Measurements from ENCODE around the gene UNC13C.

UNC13C gene

DNA sequence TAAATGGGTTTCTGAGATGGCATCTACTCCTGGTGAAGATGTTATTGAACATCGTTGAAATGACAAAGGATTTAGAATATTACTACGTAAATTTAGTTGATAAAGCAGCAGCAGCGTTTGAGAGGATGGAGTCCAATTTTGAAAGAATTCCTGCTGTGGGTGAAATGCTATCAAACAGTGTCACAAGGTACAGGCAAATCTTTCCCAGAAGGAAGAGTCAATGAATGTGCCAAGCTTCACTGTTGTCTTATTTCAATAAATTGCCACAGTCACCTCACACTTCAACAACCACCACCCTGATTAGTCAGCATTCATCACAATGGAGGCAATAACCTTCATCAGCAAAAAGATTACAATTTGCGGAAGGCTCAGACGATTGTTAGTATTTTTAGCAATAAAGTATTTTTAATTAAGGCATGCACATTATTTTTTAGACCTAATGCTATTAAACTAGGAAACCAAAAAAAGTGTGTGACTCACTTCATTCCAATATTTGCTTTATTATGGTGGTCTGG is 142.8 kb downstream of the UNC13C start:
- no peak for DNase-seq (ENCODE audit: low read depth)

DNA sequence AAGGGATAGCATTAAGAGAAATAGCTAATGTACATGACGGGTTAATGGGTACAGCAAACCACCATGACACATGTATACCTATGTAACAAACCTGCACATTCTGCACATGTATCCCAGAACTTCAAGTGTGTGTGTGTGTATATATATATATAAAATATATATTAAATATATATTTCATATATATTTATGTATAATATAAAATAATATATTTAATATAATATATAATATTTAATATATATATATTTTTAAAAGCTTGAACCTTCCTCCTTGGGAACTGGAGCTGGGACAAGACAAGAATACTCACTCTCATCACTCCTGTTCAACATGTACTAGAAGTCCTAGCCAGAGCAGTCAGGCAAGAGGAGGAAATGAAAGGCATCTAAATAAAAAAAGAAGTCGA is 149.3 kb downstream of the UNC13C start:
- DNase-seq (ENCODE audit: low read depth), result no peak

DNA sequence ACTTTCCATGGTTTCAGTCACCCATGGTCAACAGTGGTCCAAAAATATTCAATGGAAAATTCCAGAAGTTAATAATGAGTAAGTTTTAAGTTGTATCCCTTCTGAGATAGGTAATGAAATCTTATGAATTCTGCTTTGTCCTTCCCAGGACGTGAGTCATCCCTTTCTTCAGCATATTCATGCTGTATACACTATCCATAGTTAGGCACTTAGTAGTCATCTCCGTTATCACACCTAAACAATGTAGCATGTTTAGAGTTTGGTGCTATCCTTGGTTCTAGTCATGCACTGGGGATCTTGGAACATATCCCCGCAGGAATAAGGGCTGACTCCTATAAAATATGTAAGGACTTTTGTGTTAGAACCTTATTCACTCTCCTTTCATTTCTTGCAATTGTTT is 153.2 kb downstream of the UNC13C start:
- no peak for DNase-seq (ENCODE audit: low read depth)

DNA sequence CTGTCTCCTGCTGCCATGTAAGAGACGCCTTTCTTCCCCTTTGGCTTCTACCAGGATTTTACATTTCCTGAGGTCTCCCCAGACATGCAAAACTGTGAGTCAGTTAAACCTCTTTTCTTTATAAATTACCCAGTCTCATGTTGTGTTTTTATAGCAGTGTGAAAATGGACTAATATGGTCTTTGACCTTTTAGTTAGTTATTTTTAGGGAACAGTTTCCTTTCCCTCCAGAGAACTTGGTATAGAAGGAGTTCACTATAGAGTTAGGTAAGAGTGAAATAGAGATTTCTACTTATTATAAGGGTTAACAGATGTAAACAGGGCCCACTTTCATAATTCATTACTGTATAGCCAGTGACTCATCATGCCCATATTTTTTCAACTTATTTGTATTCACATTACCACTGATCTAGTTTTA is 170.9 kb downstream of the UNC13C start:
- no peak for DNase-seq (ENCODE audit: low read depth)

DNA sequence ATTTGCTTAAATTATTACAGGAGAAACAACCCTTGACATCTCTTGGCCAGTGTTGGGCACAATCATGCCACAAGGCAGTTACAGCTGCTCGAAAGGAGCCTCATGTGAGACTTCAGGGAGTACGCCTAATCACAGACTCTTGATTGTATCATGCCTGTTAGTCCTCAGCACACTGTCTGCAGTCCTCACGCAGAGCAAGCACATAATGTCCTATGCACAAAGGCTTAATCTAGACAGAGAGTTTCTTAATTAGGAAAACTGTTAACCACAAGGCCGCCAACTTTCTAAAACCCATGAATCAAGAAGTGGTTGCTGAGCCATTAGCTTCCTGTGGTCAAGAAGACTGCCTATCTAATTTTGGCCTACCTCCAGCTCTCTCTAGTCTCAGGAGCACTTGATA is 172.0 kb downstream of the UNC13C start:
- DNase-seq (ENCODE audit: low read depth), result no peak

DNA sequence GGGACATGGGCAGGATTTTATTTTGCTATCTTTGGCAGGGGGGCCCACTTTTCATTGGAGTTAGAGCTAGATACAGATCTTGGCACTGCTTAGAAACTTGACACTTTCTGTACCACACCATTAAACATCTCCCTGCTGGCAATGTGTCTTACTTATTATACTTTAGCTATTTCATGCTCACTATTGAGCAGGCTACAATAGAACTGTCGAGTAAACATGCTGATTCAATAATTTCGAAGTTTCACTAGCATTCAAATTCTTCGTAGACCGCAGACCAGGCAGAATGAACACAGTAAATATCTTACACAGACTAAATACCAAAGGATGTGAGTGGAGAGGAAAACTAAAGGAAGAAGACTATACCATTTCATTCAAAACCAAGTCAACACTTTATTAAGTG is 180.8 kb downstream of the UNC13C start:
- DNase-seq (ENCODE audit: low read depth), result no peak

DNA sequence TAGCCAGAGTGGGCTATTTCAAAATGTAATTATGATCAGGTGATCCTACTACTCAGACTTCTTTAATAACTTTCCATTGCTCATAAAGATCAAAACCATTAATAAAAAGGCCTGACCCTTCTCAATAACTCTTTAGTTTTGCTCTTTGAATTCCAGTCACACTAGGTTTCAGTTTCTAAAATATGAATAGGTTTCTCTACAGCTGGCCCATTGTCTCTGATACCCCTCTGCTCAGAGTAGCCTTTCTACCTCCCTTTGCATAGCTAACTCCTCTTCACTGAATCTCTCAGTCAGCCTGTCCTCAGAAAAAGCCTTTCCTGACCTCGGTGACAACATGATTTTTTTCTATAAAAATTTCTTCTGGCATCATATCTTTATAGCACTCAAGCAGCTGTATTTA is 209.1 kb downstream of the UNC13C start:
- DNase-seq (ENCODE audit: low read depth), result no peak

DNA sequence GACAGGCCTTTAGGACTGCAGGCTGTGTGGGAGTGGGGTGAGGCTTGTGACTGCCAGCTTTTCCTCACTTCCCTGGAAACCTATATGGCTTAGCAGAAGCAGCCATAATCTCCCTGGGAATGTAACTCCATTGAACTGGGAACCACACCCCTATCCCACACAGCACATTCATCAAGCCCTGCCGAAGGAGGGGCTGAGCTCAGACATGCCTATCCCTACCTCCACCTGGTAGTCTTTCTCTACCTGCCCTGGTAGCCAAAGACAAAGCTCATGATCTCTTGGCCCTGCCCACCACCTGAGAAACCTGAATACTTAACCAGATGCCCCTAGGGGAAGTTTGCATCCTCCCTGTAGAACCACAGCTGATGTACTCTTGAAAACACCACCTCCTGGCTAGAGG is 219.8 kb downstream of the UNC13C start:
- no peak for DNase-seq (ENCODE audit: low read depth)

DNA sequence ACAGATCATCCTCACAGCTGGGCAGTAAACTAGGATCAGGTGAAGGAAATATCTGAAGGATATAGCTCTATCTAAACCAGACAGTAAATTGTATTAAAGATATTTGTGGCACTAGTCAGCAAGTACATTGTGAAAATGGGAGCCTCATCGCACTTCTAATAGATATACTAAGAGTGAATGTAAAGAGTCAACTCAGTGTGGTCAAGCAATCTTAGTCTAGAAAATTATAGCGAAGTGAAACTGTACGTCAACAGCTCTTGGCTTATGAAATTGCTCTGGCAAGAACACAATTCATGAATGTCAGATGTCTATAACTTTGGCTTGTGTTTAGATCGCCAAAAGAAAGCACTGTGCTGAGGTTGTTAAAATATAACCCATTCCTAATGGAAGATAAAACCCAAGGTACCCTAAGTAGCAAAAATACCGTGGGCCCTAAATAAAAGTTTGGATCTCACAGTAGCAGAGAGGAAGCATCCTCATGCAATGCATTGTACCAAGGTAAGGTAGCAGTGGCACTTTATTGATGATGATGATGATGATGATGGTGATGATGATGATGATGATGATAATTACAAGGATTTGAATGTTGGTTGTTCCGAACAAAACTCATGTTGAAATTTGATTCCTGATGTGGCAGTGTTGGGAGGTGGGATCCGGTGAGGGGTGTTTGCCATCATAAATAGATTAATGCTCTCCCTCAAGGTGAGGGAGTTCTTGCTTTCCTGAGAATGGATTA is 228.5 kb downstream of the UNC13C start:
- DNase-seq (ENCODE audit: low read depth), result no peak

DNA sequence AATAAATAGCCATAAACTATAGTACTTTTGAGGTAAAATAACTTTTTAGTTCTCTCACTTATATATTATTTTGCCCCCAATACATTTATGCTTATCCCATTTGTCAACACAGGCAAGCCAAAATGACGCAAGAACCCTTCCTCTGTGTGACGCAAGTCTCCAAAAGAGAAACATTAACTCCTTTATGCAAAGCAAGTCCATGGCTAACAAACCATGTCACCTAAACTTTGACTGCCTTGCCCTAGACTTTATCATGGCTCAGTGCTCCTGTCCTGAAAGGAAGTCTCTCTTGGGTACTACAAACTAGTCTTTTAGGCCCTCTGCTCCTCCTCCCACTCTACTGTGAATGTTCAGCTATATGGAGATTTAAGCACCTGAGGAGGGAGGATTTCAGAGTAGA is 230.5 kb downstream of the UNC13C start:
- no peak for DNase-seq (ENCODE audit: low read depth)

DNA sequence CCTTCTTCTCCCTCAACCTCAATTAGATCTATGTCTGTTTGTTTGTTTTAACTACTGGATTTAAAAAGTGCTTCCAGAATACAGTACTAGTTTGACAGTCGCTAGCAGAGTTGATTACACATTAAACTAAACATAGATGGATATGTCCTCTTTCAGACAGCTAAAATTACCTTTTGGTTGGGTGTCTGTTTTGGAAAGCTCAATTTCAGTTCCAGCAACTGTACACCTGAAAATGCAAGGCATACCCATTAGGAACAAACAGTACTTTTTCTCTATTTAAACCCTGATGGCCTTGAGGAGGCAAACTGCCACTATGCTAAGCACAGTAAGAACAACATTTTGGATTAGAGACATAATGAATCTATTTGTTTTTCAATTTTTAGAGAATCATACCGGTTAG is 234.4 kb downstream of the UNC13C start:
- no peak for DNase-seq (ENCODE audit: low read depth)

DNA sequence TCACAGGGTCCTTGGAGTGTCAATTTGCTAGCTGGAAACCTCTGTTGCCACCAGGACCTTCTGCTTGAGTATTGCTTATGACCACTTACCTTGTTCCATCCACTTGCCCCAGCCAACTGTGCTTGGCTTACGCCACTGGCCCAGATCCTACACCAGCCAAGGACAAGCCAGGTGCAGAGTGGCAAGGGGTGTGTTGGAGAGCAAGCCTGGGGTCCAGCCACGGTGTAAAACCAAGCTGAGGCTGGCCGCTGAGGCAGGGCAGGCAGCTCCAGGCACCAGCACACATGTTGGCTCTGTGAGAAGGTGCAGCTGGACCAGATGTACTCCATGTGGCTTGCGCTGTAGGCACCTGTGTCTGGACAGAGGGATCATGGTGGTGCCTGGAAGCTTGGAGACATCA is 248.2 kb downstream of the UNC13C start:
- DNase-seq (ENCODE audit: low read depth), result no peak

DNA sequence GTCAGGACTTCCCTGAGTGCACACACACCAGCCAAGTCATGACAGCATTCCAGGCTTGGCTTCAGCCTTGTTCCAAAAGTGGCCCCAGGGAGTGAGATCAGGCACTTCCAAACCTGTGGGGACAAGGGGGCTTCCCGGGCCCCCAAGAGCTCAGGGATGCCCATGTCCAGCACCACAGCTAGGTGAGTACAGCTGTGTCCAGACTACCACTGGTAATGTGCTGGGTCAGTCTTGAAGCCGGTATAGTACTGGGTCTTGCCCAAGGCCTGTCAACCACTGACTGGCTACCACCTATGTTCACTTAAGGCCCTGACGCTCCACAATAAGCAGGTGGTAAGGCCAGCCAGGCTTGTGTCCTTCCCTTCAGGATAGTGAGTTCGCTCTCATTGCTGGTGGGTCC is 249.3 kb downstream of the UNC13C start:
- no peak for DNase-seq (ENCODE audit: low read depth)

DNA sequence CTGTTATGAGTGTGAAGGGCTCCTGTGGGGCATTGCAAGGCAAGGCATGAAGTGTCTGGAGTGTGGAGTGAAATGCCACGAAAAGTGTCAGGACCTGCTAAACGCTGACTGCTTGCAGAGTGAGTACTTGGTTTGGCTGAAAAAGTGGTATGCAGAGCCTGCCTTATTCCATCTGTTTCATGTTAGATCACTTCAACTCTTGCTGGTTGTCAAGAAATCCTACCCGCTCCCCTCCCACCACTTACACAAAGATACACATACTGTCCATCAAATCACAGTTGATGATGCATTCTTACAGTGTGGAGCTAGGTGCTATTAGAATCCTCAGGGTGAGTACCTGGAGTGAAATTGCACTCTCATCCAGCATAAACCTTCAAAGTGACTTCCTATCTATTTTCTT is 272.1 kb downstream of the UNC13C start:
- DNase-seq (ENCODE audit: low read depth), result no peak

DNA sequence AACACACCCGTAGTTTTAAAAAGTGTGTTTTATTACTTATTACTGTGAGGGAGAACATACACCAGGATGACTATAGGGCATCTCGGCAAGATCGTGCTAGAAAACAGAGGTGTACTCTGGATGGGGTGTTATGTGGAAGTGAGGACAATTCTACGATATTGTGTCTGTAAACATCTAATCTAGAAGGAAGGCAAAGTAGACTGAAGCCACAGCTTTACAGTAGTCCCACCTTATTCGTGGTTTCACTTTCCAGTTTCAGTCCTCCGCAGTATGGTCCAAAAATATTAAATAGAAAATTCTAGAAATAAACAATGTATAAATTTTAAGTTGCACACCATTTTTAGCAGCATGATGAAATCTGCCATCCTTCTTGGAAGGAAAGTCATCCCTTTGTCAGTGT is 277.9 kb downstream of the UNC13C start:
- no peak for DNase-seq (ENCODE audit: low read depth)

DNA sequence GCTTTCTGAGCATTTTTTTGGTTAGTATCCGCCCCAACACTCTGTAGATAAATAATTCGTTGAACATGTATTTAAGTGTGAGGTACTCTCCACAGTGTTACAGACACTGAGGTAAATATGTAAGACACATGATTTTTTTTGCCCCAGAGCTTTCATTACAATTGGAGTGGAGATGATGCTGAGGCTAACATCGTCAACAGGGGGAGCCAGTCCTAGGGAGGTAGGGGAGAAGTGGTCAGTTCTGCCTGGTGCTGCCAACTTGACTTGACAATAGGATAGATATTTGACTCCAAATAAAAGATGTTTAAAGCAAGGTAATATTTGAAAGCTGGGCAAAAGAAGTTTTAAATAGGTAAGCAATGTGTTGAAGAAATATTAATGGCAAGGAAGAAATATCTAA is 295.7 kb downstream of the UNC13C start:
- DNase-seq (ENCODE audit: low read depth), result no peak

DNA sequence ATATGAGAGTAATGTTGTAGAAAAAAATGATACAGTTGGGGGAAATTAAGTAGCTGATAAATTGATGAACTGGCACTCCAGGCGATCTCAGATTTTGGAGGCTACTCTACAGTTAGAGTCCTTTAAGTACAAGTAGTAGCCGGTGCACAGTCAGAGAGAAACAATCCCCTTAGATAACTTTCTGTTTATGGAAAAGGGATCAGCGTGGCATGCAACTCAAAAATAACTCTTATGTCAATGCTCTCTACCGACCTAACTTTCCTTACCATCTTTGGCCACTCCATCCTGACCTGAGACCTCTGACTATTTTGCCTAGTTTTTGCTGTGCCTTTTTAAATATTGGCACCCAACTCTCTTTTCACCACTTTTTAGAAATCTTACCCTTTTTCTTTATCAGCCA is 299.6 kb downstream of the UNC13C start:
- DNase-seq (ENCODE audit: low read depth), result no peak

DNA sequence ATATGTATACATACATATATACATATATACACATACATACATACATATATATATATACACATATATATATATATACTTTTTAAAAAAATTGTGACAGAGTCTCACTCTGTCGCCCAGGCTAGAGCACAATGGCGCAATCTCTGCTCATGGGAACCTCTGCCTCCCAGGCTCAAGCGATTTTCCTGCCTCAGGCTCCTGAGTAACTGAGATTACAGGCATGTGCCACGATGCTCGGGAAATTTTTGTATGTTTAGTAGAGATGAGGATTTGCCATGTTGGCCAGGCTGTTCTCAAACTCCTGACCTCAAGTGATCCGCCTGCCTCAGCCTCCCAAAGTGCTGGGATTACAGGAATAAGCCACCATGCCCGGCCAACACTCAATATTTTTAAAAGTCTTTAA is 302.5 kb downstream of the UNC13C start:
- no peak for DNase-seq (ENCODE audit: low read depth)

DNA sequence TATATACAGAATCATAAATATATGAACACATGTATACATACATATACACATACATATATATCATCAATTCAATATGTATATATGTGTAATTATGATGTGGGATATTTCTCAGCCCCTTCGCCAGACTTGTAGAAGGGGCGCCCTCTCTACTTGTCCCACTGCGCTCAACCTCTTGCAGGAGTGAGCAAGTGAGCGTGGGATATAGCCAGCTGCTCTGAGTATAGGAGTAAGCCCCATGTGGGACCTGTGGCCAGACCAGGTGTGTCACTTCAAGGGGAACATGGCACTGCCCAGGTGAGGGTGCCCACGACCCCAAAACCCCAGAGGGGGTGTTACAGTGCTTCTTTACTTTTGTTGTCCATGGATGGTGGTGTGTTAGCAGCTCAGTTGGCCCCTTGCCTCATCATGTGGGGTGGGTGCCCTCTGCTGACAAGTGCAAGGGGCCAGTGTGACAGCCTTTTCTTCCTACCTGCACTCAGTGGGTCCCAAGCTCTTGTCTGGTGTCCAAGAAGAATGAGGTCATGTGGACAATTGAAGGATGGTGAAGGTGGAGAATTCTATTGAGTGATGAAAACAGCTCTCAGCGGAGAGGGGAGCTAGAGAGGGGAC is 304.1 kb downstream of the UNC13C start:
- DNase-seq (ENCODE audit: low read depth), result no peak

DNA sequence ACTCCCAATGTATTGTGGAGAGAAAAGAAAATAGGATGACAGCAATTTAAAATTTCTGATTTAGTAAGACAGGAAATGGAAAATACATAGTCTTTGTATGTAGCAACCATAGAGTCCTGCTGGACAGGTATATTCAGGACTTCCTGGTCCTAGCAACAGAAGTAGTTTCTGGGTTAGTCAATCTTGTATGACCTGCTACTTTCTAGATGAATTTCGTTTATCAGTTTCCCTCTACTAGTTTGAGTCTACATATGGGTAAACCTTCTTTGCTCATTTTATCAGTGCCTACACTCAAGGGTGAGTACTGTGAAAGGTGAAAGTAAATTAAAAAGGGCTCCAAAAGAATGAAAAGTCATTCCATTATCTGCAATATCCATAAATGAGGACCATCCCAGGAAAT is 309.8 kb downstream of the UNC13C start:
- no peak for DNase-seq (ENCODE audit: low read depth)

DNA sequence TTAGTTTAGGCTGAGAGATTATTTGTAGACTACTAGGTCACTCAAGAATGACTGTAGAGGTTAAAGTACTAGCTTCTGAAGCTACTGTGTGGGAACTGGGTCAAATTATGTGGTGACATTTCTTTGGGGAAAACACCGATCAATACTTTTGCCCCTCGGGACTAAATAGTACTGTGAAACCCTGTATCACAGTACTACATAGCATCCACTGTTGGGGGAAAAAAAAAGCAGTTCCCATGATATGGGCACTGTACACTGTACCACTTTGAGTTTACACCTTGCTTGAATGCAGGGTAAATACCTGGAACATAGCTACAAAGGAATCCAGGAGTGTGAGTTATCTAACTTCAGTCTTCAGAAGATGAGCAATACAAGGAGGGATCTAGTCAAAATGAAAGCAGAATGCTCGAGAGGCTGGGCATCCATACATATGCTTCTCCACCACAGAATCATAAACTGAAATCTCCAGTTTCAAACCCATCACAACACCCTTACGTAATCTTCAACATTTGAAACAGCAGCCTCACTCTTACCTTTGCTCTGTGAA is 311.4 kb downstream of the UNC13C start:
- DNase-seq (ENCODE audit: low read depth), result no peak

DNA sequence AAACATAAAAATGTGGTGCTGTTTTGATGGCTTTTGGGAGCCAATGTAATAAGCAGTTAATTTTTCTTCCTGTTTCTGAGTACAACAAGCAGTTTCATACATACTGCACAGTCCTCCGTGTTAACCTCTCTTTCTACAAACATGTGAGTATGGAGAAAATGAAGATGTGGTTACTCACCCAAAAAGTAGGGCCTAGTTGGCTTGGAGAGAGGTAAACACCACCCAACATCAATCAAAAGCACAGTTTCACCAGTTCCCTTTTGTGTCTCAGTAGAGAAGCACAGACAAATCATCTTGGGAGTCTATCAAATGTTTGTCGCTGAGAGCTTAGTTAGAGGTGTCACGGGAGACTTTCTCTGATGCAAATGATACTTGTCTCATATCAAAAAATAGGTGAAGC is 320.2 kb downstream of the UNC13C start:
- DNase-seq (ENCODE audit: low read depth), result no peak

DNA sequence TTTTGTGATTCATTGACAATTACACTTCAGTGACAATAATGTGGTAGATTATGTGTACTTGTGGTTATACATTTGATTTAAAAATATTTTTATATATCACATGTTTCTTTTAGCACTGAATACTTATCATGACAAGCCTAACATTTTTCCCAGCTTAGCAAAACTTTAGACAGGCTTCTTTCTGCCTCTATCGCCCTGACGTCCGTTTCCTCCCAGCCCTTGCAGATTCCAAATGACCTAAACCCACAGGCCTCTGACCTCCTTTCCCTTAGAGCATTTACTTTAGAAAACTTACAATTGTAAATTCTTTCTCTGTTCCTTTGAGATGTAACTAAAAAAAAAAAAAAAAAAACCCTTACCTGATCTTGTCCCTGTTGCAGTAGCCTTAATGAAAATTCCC is 326.1 kb downstream of the UNC13C start:
- DNase-seq (ENCODE audit: low read depth), result no peak

DNA sequence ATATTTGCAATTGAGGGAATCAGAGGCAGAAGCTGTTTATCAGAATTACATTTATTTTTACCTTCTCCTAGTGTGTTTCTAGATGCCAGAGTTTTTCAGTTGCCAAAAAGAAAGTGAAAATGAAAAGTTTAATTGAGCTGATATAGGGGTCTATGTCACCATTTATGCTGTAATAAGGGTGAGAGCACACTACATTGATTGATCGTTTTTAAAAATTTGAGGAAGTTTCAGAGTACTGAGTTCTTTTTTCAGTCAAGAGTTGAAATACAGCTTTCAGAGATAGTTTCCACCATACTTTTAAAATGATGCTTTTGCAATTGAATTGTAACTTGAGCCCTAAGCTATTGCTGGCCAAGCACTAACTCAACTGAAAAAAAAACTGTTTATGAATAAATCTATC is 326.9 kb downstream of the UNC13C start:
- no peak for DNase-seq (ENCODE audit: low read depth)

Data from fibroblast of the conjunctiva (primary cell).